ENCODE results near the gene IMMT.
"Not testable (repeated sequence)": the region's sequence is repeated elsewhere in the genome, so short reads cannot be mapped to it uniquely, and the experiment has no call there.

Gene IMMT

DNA sequence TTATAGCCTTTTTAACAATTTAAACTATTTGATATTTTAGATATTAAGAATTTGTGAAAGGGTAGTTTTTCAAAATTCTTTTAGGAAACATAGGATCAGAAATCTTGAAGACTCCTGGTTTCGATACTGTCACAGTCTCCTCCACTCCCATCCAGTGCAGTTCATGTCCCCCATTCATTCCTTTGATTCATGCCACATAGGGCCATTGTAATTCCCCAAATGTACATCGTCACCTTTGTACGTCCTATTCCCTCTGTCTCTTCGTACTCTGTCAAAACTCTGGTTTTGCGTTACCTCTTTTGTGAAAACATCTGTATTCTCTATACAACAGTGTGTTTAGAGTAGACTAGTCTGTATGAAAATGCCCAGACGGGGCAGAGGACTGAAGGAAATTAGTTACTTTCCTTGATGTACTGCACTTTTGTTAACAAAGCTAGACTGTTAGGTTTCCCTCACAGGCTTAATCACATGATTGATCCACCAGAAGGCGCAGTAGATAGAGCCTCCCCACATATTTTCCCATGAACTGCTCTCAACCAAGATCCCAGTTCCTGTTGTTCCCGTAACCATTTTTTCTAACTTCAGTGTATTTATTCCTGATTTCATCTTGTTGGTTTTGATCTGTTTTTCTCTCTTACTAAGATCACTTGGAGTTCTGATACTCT, 6.5 kb upstream of the IMMT start:
- DNase-seq (ENCODE audit: low read depth in 2 of 2), result no peak

- not testable (repeated sequence) for DNase-seq (ENCODE audit: low read depth in 2 of 2)
Observed at GRCh38 chr2:86200564-86200963, 5.3 kb upstream of the IMMT start.

DNA sequence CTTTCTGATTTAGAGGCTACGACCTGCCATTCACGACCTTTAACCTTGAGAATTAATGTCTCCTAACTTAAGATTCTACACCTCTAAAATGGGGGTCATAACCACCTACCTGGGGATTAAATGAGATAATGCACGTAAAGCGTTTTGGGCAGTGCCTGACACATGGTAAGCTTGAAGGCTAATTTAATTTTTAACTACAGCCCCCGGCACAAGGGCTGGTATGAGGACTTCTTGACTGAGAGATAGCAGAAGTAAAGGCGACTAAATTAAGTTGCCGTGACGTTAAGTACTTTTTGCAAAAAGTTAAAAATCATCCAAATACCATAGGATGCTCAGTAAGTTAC, 4.5 kb upstream of the IMMT start:
- no peak for DNase-seq (ENCODE audit: low read depth in 2 of 2)

- no peak for DNase-seq (ENCODE audit: low read depth in 2 of 2)
Observed at GRCh38 chr2:86195808-86196387, 636 bp upstream of the IMMT start.

- DNase-seq (ENCODE audit: low read depth in 2 of 2), result no peak
Observed at GRCh38 chr2:86194751-86195054, 559 bp downstream of the IMMT start.

GRCh38 chr2:86193901-86194567, 1.2 kb downstream of the IMMT start:
- no peak for DNase-seq (ENCODE audit: low read depth in 2 of 2)

GRCh38 chr2:86189782-86190416, 5.4 kb downstream of the IMMT start:
- DNase-seq (ENCODE audit: low read depth in 2 of 2), result no peak

- DNase-seq (ENCODE audit: low read depth in 2 of 2), result no peak
Observed at GRCh38 chr2:86186431-86186830, 8.8 kb downstream of the IMMT start.

DNA sequence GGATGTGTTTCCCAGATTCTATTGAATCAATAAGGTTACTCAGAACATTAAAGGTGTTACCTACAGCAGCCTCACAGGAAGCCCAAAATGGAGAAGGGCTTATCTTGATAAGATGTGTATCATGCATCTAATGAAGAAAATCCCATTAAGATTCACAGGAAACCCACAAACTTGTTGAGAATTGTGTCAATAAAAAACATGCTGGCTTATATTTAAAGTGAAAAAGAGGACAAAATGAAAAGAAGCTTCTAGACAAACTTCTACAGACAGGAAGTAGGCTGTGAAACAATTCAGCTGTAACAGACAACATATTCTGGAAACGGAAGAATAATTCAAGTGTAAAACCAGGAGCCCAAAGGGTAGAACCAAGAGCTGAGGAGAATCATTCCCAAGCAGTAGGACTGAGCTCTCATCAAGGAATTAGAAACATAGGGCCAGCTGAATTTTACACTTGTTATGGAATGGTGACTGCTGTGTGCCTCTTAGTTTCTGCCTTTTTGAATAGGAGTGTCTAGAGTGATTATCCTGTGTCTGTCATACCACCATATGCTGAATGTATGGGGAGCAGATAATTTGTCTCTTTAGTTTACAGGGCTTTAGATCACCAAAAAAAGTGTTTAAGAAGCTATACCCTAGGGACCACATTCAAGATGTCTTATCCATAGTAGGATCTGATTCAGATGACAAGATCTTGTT, 9.6 kb downstream of the IMMT start:
- no peak for DNase-seq (ENCODE audit: low read depth in 2 of 2)

DNA sequence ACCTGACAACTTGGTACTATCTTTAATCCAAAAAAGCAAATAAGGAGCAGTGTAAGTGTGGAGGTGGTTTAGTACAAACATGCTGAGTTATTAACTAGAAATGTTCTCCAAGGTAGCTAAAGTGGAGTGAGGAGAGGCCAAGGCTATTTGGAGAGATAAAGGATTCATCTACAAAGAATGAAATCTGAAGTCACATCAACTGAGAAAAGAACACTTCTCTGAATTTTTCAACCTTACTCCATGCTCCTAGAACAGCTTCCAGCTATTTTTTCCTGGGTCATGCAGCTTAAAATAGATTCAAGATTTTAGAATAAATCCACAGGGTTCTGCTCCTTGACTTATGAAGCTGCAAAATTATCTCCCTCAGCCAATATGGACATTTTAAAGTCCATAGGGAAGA, 18.7 kb downstream of the IMMT start:
- DNase-seq (ENCODE audit: low read depth in 2 of 2), result no peak

GRCh38 chr2:86175828-86176227, 19.4 kb downstream of the IMMT start:
- DNase-seq (ENCODE audit: low read depth in 2 of 2), result no peak

DNA sequence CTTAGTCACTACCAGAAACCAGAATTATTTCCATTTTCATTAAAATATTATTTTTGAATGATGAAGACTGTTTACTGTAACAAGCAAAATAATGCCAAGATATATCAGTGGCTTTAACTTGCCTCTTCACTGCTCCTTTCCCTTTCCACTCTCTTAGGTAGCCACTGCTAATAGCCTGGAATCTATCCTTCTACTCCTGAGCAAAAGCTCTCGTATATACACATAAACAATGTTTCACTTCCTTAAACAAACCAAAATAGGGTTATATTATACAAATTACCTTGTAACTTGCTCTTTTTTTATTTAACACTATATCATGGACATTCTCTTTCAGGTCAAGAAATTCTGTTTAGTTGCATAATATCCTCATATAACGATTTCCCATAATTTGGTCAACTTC, 20.8 kb downstream of the IMMT start:
- DNase-seq (ENCODE audit: low read depth in 2 of 2), result no peak

DNA sequence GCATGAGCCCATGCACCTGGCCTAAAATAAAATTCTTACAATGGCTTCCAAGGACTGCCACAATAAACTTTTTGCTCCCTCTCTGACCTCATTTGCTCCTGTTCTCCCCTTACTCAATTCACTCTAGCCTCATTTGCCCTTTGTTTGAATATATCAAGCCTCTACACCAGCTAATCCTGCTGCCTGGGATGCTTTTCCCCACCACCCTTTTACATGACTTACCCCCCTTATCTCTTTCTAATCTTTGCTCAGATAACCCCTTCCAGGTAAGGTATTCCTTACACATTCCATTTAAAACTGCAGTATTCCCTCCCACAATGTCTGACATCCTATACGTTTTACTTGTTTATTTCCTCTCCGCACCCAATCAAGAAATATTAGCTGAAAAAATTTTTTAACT, 22.7 kb downstream of the IMMT start:
- no peak for DNase-seq (ENCODE audit: low read depth in 2 of 2)

DNA sequence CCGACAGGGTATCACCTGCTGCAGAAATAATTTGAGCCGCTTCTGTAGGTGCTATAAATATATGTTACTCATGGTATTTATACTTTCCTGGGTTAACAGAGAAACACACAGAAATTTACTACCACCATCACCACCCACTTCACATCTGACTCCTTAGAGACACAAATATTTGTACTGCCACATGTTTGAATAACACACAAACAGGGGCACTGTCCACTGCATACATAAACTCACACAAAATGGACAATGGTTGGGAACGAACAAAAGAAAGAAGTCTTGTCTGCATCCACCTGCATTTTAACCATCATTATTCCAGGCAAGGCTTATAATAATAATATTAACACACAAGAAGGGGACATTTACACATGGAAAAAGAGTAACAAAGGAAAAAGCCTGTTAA, 24.0 kb downstream of the IMMT start:
- DNase-seq (ENCODE audit: low read depth in 2 of 2), result no peak

GRCh38 chr2:86170449-86170848, 24.8 kb downstream of the IMMT start:
- DNase-seq (ENCODE audit: low read depth in 2 of 2), result no peak

GRCh38 chr2:86160156-86160952, 34.9 kb downstream of the IMMT start:
- DNase-seq (ENCODE audit: low read depth in 2 of 2), result no peak

DNA sequence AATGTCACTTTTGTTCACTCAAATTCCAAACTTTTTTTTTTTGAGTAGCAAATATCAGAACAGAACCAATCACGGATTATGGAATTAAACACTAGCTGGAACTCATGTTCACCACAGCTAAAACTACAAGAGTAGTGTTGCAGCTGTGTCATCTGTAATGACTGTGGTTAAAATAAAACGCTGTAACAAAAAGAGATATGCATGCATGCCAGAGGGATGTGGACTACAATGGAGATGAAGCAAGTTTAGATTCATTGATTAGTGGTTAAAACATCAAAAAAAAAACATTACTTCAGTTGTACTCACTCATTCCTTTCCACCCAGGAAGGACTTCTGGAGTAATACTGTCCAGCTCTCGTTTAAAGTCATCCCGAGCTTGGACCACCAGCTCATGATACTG, 37.0 kb downstream of the IMMT start:
- no peak for DNase-seq (ENCODE audit: low read depth in 2 of 2)

DNA sequence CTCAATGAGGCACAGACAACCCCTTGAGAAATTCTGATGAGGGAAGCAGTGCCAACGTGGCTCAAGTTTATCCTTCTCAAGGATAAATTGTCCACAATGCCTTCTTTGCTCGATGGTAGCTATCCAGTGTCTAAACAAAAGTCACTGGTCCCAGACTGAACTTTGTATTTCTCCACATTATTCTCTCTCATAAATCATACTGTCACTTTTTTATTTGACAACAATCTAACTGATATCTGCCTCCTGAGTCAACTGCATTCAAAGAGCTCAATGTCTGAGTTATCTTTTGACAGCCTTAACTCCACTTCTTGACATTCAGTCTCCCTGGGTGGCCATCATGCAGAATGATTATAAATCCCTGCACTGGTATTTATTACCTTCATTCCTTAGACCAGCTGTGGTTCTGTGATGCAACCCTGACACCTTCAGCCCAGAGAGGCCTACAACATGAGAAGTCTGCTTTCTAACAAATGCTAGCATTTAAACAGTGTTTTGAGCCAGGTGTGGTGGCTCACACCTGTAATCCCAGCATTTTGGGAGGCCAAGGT, 38.2 kb downstream of the IMMT start:
- no peak for DNase-seq (ENCODE audit: low read depth in 2 of 2)

DNA sequence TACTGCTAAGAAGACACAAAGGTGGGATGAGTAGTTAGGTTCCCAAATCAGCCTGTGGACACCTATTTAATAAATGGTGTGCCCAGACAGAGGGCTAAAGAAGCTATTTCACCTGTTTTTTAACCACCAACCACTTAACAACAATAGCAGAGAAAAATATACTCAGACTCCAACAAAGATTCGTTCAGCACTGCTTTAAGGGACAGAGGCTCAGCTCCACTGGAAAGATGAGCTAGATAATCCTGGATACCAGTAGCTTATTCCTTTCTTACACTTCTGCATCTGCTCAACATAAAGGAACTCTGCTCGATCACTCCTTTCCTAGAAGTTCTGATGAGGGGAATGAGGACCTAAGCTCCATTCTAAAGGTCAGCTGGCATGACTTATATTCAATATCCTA, 44.8 kb downstream of the IMMT start:
- DNase-seq (ENCODE audit: low read depth in 2 of 2), result no peak

DNA sequence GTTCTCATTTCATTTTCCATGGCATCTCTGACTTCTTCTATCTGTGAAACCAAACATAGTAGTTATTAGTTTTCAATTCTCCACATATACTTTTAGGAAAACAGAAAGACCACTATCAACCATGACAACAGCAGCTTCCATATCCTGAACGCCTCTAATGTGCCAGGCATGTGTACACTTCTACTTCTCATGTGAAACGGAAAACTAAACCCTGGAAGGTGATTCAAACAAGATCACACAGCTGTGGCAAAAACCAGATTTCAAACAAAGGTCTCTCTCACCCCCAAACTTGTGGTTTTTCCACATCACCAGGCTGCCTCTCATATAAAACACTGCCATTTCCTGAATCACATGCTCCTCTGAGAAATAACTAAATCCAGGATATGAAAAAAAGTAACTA, 47.5 kb downstream of the IMMT start:
- DNase-seq (ENCODE audit: low read depth in 2 of 2), result no peak

- no peak for DNase-seq (ENCODE audit: low read depth in 2 of 2)
Observed at GRCh38 chr2:86143926-86144685, 51.2 kb downstream of the IMMT start.

All from stimulated activated CD8-positive, alpha-beta memory T cell treated with anti-CD3 and anti-CD28 coated beads, Interleukin-7, amount 100 ng/mL, for 4 hours (primary cell).